Measurements from ENCODE around the gene PRKX. TPM values are rescaled to one million over a fixed set of nuclear protein-coding genes. Genes with fewer than 3 reads are reported as not detected.
"Not testable (repeated sequence)": the region's sequence is repeated elsewhere in the genome, so short reads cannot be mapped to it uniquely, and the experiment has no call there.

Gene PRKX
- total and polyA plus RNA-seq, 12 donors: 1.7 to 10.1 (median 2.8) TPM

- no peak overlapping the region for H3K4me3 ChIP-seq
- H3K9me3 ChIP-seq: no peaks in the 10 kb centered on the region
- TF ChIP-seq CTCF (IDR thresholded peaks at IDR 0.05): no peak
- H3K4me1 ChIP-seq: no peaks in the 10 kb centered on the region
- intact Hi-C loops (cut with DNase I): no loop called here
- peaks cover 0 to 5% (median 0%) of the 10 kb centered on the region in 7 donors for H3K27me3 ChIP-seq
- H3K36me3 ChIP-seq: no peaks in the 10 kb centered on the region
- DNase-seq: no peak
- no peak for ATAC-seq
- 91% methylated on average over 7 of the region's 7 CpGs for WGBS, 2 donors
- H3K27ac ChIP-seq: no peak overlapping the region
These were observed 19.6 kb upstream of the PRKX start for GRCh38 chrX:3733043-3733430.

GRCh38 chrX:3732326-3733042 is 19.0 kb upstream of the PRKX start:
- H3K27me3 ChIP-seq; DNase-seq; ATAC-seq; H3K36me3 ChIP-seq; H3K9me3 ChIP-seq; H3K27ac ChIP-seq; intact Hi-C loops (cut with DNase I); H3K4me1 ChIP-seq; H3K4me3 ChIP-seq: not testable (repeated sequence)
- WGBS, 2 donors: 76 to 94% methylated on average over 14 to 15 of the region's 15 CpGs

GRCh38 chrX:3728454-3728853 is 15.0 kb upstream of the PRKX start:
- ATAC-seq: no peak

GRCh38 chrX:3723460-3723859 is 10.0 kb upstream of the PRKX start:
- WGBS, 2 donors: 87 to 95% methylated on average over 9 of the region's 9 CpGs
- ATAC-seq; H3K4me3 ChIP-seq; H3K4me1 ChIP-seq; H3K9me3 ChIP-seq; H3K27me3 ChIP-seq; DNase-seq; intact Hi-C loops (cut with DNase I); H3K36me3 ChIP-seq; H3K27ac ChIP-seq: not testable (repeated sequence)

More at GRCh38 chrX:3728454-3728853, 15.0 kb upstream of the PRKX start:
- no peak overlapping the region for H3K27ac ChIP-seq
- intact Hi-C loops (cut with DNase I): no loop called here
- 54 to 57% methylated on average over 9 of the region's 9 CpGs for WGBS, 2 donors
- no peaks in the 10 kb centered on the region for H3K27me3 ChIP-seq
- H3K36me3 ChIP-seq: no peaks in the 10 kb centered on the region
- H3K4me3 ChIP-seq: no peak overlapping the region
- no peaks in the 10 kb centered on the region for H3K4me1 ChIP-seq
- H3K9me3 ChIP-seq: no peaks in the 10 kb centered on the region
- no peak for DNase-seq
- TF ChIP-seq CTCF (IDR thresholded peaks at IDR 0.05): no peak

- peaks cover 0 to 4% (median 0%) of the 10 kb centered on the region in 9 donors for H3K4me1 ChIP-seq
- H3K27me3 ChIP-seq: peaks cover 0 to 10% (median 0%) of the 10 kb centered on the region in 7 donors
- no peak overlapping the region for H3K27ac ChIP-seq
- TF ChIP-seq CTCF (IDR thresholded peaks at IDR 0.05): no peak
- H3K9me3 ChIP-seq: no peaks in the 10 kb centered on the region
- no peak for ATAC-seq
- H3K36me3 ChIP-seq: no peaks in the 10 kb centered on the region
- intact Hi-C loops (cut with DNase I): loop anchor here in 2 of 10 donors (10.0 kb wide), 3 partner anchors 53 to 97 kb away; no protein-coding TSS in a partner anchor
- H3K4me3 ChIP-seq: no peak overlapping the region
- DNase-seq: no peak
- WGBS, 2 donors: 55 to 58% methylated on average over 11 of the region's 11 CpGs
These were observed 4.4 kb upstream of the PRKX start for GRCh38 chrX:3717742-3718420.

Data from heart right ventricle (tissue), 16 donors.